Mesothelial cell of epicardium (in vitro differentiated cells): Measurements from ENCODE around the gene SPR. TPM values are rescaled to one million over a fixed set of nuclear protein-coding genes. Genes with fewer than 3 reads are reported as not detected.

Experiments used
- total RNA-seq: library from RNA; stranded (reverse); gene quantifications from 3 replicates; pipeline ENCODE4 v1.2.1, GENCODE V29; 2021

SPR gene
- total RNA-seq, 1 donor from 2014 or later = 12.5 TPM

Other genes with a start within 250 kb of the SPR start
- gene EXOC6B, start 61.4 kb upstream of the SPR start, total RNA-seq = 99.7 to 105 TPM (median 104 TPM) in 3 replicates
- gene EMX1, start 30.1 kb downstream of the SPR start, total RNA-seq = 0.09 TPM in 2 of 3 replicates, not detected in the other
- gene SFXN5, start 184.3 kb downstream of the SPR start, total RNA-seq = 18.8 to 20.2 TPM (median 18.9 TPM) in 3 replicates
- 23.3 to 25.4 TPM (median 25.1 TPM) in 3 replicates for gene RAB11FIP5, start 225.5 kb downstream of the SPR start, total RNA-seq